GM12872 (cell line): ENCODE results near the gene ARHGAP26.
A peak's percentile ranks its signal among the peaks of the same experiment; 100 is the strongest.

Experiments
- CTCF ChIP-seq: IDR thresholded peaks from 3 replicates; pipeline ENCODE4 v1.5.1; 2011; ENCODE audit warnings: low read depth, mild to moderate bottlenecking, low read length, moderate library complexity; ENCODE audit not compliant: insufficient read depth

Gene ARHGAP26

GRCh38 chr5:142915038-142915437 lies 144.9 kb downstream of the ARHGAP26 start:
- no peak for TF ChIP-seq CTCF

- peak; percentile 64 for TF ChIP-seq CTCF
Observed at GRCh38 chr5:142915813-142916424, 145.7 kb downstream of the ARHGAP26 start.

- no peak for TF ChIP-seq CTCF
Observed at GRCh38 chr5:142918959-142919635, 148.9 kb downstream of the ARHGAP26 start.

- no peak for TF ChIP-seq CTCF
Observed at GRCh38 chr5:142920849-142921612, 150.9 kb downstream of the ARHGAP26 start.

GRCh38 chr5:142922223-142922952 lies 152.2 kb downstream of the ARHGAP26 start:
- peak; percentile 44; the same call in 2 of the 3 replicates for TF ChIP-seq CTCF

- peak; percentile 19; the same call in 1 of the 3 replicates for TF ChIP-seq CTCF
Observed at GRCh38 chr5:142924135-142924883, 154.1 kb downstream of the ARHGAP26 start.

- no peak for TF ChIP-seq CTCF
Observed at GRCh38 chr5:142925795-142926194, 155.6 kb downstream of the ARHGAP26 start.
